Erythroblast (primary cell): ENCODE data around the gene AP4S1.

Source experiments
- GATA1 ChIP-seq: IDR thresholded peaks from 2 replicates; pipeline ENCODE4 v1.6.1; 2011; ENCODE audit warnings: low read depth, mild to moderate bottlenecking, control low read depth, low read length, moderate library complexity
- POLR2A ChIP-seq: IDR thresholded peaks from 2 replicates; pipeline ENCODE4 v1.6.1; 2011; ENCODE audit warnings: mild to moderate bottlenecking, low read length

- no peak for TF ChIP-seq POLR2A
- no peak for TF ChIP-seq GATA1
Observed at GRCh38 chr14:31138301-31138700, 112.9 kb downstream of the AP4S1 start.
